K562 (cell line): ENCODE results near the gene LIPH. TPM values are rescaled to one million over a fixed set of nuclear protein-coding genes. Genes with fewer than 3 reads are reported as not detected.

Source experiments
- CREB1 ChIP-seq, 2 experiments: sonication (generic) in 1 of 2; formaldehyde crosslinking in 1 of 2; IDR thresholded peaks; 2 replicates each; pipeline versions ENCODE4 v1.6.1 to v1.8.0; 2012 to 2022; ENCODE audit warnings: inconsistent platforms in 1 of 2, mild to moderate bottlenecking in 1 of 2, missing genetic modification reagents in 1 of 2, moderate library complexity in 1 of 2
- CREM ChIP-seq: IDR thresholded peaks from 2 replicates; pipeline ENCODE4 v1.6.1; 2014; ENCODE audit warnings: antibody characterized with exemption, low read depth
- HDAC2 ChIP-seq: fragments of 450-650 bp; IDR thresholded peaks from 2 replicates; pipeline ENCODE4 v1.6.1; 2016; ENCODE audit warnings: mild to moderate bottlenecking
- MBD1 ChIP-seq: fragments of 250-450 bp; sonication (Bioruptor Pico); IDR thresholded peaks from 2 replicates; pipeline ENCODE4 v1.8.0; 2022; ENCODE audit warnings: inconsistent platforms
- MEF2A ChIP-seq: IDR thresholded peaks from 2 replicates; pipeline ENCODE4 v1.6.1; 2011; ENCODE audit warnings: low read depth, mild to moderate bottlenecking, low read length, moderate library complexity; ENCODE audit not compliant: control insufficient read depth
- MXI1 ChIP-seq: IDR thresholded peaks from 2 replicates; pipeline ENCODE4 v1.6.1; 2011; ENCODE audit warnings: low read depth, mild to moderate bottlenecking, improper control_type of control experiment, low read length
- MYNN ChIP-seq, 2 experiments: sonication (generic); formaldehyde crosslinking in 1 of 2; IDR thresholded peaks; 2 replicates each; pipeline versions ENCODE4 v1.5.0 to v1.6.1; 2016 to 2020; ENCODE audit warnings: antibody characterized with exemption in 1 of 2, missing genetic modification reagents in 1 of 2
- OTX1 ChIP-seq: fragments of 450-650 bp; formaldehyde crosslinking; IDR thresholded peaks from 2 replicates; pipeline ENCODE4 v1.4.0; 2022; ENCODE audit warnings: mild to moderate bottlenecking
- POLR2AphosphoS5 ChIP-seq: IDR thresholded peaks from 2 replicates; pipeline ENCODE4 v1.6.1; 2011; ENCODE audit warnings: mild to moderate bottlenecking, low read depth, low read length, moderate library complexity; ENCODE audit not compliant: control insufficient read depth, insufficient read depth
- POLR2B ChIP-seq: fragments of 450-650 bp; IDR thresholded peaks from 2 replicates; pipeline ENCODE4 v1.6.1; 2018; ENCODE audit warnings: low read depth; ENCODE audit not compliant: partially characterized antibody
- PRMT5 ChIP-seq: sonication (generic); formaldehyde crosslinking; IDR thresholded peaks from 2 replicates; pipeline ENCODE4 v1.5.0; 2020; ENCODE audit warnings: missing genetic modification reagents
- RB1 ChIP-seq: fragments of 450-650 bp; IDR thresholded peaks from 2 replicates; pipeline ENCODE4 v1.6.1; 2017; ENCODE audit warnings: low read depth, mild to moderate bottlenecking
- SAFB2 ChIP-seq: fragments of 200-400 bp; formaldehyde crosslinking; IDR thresholded peaks from 2 replicates; pipeline ENCODE4 v1.6.1; 2018; ENCODE audit warnings: borderline replicate concordance, low read length, low read depth, moderate library complexity; ENCODE audit not compliant: severe bottlenecking
- TEAD1 ChIP-seq, 2 experiments: fragments of 450-650 bp in 1 of 2; sonication (generic) in 1 of 2; formaldehyde crosslinking; IDR thresholded peaks; 2 replicates each; pipeline versions ENCODE4 v1.4.0 to v1.8.0; 2020 to 2022; ENCODE audit warnings: mild to moderate bottlenecking in 2 of 2, missing genetic modification reagents in 1 of 2
- ZNF197 ChIP-seq: fragments of 200-800 bp; sonication (Bioruptor generic); IDR thresholded peaks from 2 replicates; pipeline ENCODE4 v1.6.1; 2016; ENCODE audit warnings: low read depth, missing genetic modification characterization, missing compliant biosample characterization
- polyA plus RNA-seq, 8 experiments: library from polyadenylated mRNA; depleted of rRNA in 4 of 8; stranded (reverse) in 5 of 8; unstranded in 3 of 8; fragments of >200 nt; fragmentation: Nextera tagmentation in 2 of 8; fragmentation: Illumina TruSeq in 1 of 8; extraction: Ambion mirVana in 2 of 8; extraction: Trizol in 1 of 8; gene quantifications; 2 replicates each; pipeline versions ENCODE4 v1.2.1 to v1.2.3, GENCODE V29; 2011 to 2014; ENCODE audit warnings: inconsistent platforms in 1 of 8, missing spikeins in 1 of 8
- total RNA-seq, 7 experiments: library from RNA; depleted of rRNA in 6 of 7; stranded (reverse); fragments of >200 nt in 6 of 7; fragmentation: Illumina TruSeq in 2 of 7; extraction: Trizol in 2 of 7; gene quantifications; 2 replicates each; pipeline versions ENCODE4 v1.2.1 to v1.2.3, GENCODE V29; 2011 to 2021; ENCODE audit warnings: low replicate concordance in 1 of 7
- TF ChIP-seq, protein P1 (sequence below): fragments of 200-400 bp; formaldehyde crosslinking; IDR thresholded peaks from 2 replicates; pipeline ENCODE4 v1.6.1; 2017; ENCODE audit warnings: mild to moderate bottlenecking, low read depth, low read length, moderate library complexity
- TF ChIP-seq, protein P2 (sequence below): fragments of 250-450 bp; sonication (Bioruptor Pico); IDR thresholded peaks from 2 replicates; pipeline ENCODE4 v1.8.0; 2021; ENCODE audit warnings: moderate library complexity, mild to moderate bottlenecking, inconsistent platforms

Gene LIPH
- total and polyA plus RNA-seq, 9 of the 15 experiments (the other 6 are each of a cell fraction or from before 2014, with no cell fraction given): 0.73 to 1.8 (median 1.3) TPM

GRCh38 chr3:185585859-185586685 is 33.7 kb upstream of the LIPH start, which contains the start of gene SENP2 (continued):
- TF ChIP-seq, protein P1, sequence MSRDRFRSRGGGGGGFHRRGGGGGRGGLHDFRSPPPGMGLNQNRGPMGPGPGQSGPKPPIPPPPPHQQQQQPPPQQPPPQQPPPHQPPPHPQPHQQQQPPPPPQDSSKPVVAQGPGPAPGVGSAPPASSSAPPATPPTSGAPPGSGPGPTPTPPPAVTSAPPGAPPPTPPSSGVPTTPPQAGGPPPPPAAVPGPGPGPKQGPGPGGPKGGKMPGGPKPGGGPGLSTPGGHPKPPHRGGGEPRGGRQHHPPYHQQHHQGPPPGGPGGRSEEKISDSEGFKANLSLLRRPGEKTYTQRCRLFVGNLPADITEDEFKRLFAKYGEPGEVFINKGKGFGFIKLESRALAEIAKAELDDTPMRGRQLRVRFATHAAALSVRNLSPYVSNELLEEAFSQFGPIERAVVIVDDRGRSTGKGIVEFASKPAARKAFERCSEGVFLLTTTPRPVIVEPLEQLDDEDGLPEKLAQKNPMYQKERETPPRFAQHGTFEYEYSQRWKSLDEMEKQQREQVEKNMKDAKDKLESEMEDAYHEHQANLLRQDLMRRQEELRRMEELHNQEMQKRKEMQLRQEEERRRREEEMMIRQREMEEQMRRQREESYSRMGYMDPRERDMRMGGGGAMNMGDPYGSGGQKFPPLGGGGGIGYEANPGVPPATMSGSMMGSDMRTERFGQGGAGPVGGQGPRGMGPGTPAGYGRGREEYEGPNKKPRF: no peak
- TF ChIP-seq RB1 (peak; percentile 34; the same call in 1 of the 2 replicates), MXI1 (peak; percentile 81), SAFB2 (no peak), MEF2A (no peak), POLR2B (peak; percentile 74), HDAC2 (peak; percentile 27), POLR2AphosphoS5 (0 out of 2 replicates have a peak, but pooled peaks have one; percentile 59), MYNN (IDR thresholded peaks at IDR 0.05) (peak; percentile 16; the same call in 1 of the 2 replicates), MYNN (CRISPR knock-in tag; IDR thresholded peaks at IDR 0.05) (no peak), TEAD1 (CRISPR knock-in tag; IDR thresholded peaks at IDR 0.05) (peak in 1 of 2 experiments; percentile 63; a peak in 2 of 4 replicates), CREM (peak; percentile 99), ZNF197 (no peak), OTX1 (CRISPR knock-in tag) (no peak), CREB1 (IDR thresholded peaks at IDR 0.05) (peak; percentile 97), CREB1 (CRISPR knock-in tag; IDR thresholded peaks at IDR 0.05) (peak; percentile 97), MBD1 (CRISPR knock-in tag) (no peak), PRMT5 (CRISPR knock-in tag) (no peak)
- TF ChIP-seq, protein P2, sequence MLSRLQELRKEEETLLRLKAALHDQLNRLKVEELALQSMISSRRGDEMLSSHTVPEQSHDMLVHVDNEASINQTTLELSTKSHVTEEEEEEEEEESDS (CRISPR knock-in tag): no peak
